Gastroesophageal sphincter (tissue), 2 donors: ENCODE measurements around the gene PSMB11.

Experiments
- EP300 ChIP-seq: sonication (generic); formaldehyde crosslinking; IDR thresholded peaks from one replicate; pipeline ENCODE4 v1.6.1; 2017; ENCODE audit warnings: antibody characterized with exemption, mild to moderate bottlenecking
- POLR2AphosphoS5 ChIP-seq: sonication (generic); formaldehyde crosslinking; IDR thresholded peaks from one replicate; pipeline ENCODE4 v1.6.1; 2017; ENCODE audit warnings: antibody characterized with exemption

GRCh38 chr14:23056956-23057756 is 15.1 kb downstream of the PSMB11 start, which contains the start of gene CDH24:
- no peak for TF ChIP-seq EP300
- no peak for TF ChIP-seq POLR2AphosphoS5
